Ascending aorta (tissue), 2 donors: Measurements from ENCODE around the gene KRTAP1-4. TPM values are rescaled to one million over a fixed set of nuclear protein-coding genes. Genes with fewer than 3 reads are reported as not detected.

ENCODE experiments used
- DNase-seq, 2 donors: peaks; one replicate each; pipeline ENCODE4 v3.0.0-alpha.2; 2019; ENCODE audit warnings: low spot score in 2 of 2
- H3K27ac ChIP-seq, 2 donors: fragments of 200-600 bp; sonication (generic); one replicate each; pipeline ENCODE4 v1.5.1; 2016 to 2017; ENCODE audit warnings: mild to moderate bottlenecking in 1 of 2
- H3K27me3 ChIP-seq: fragments of 200-600 bp; sonication (generic); one replicate; pipeline ENCODE4 v1.5.1; 2017
- H3K36me3 ChIP-seq, 2 donors: fragments of 200-600 bp; sonication (generic); one replicate each; pipeline ENCODE4 v1.5.1; 2016
- H3K4me1 ChIP-seq, 2 donors: fragments of 200-600 bp; sonication (generic); one replicate each; pipeline ENCODE4 v1.5.1; 2016 to 2017; ENCODE audit warnings: mild to moderate bottlenecking in 1 of 2
- H3K4me3 ChIP-seq, 2 donors: fragments of 200-600 bp; sonication (generic); one replicate each; pipeline ENCODE4 v1.5.1; 2016 to 2017; ENCODE audit warnings: mild to moderate bottlenecking in 1 of 2
- H3K9me3 ChIP-seq, 2 donors: fragments of 200-600 bp; sonication (generic); one replicate each; pipeline ENCODE4 v1.5.1; 2016
- intact Hi-C: fragments of 100-400 bp; cut with DNase I; formaldehyde crosslinking; loops from one replicate; pipeline ENCODE4 v1.15.1; 2023
- total RNA-seq: library from RNA; depleted of rRNA; stranded (reverse); fragments of >200 nt; gene quantifications from one replicate; pipeline ENCODE4 v1.1.0, GENCODE V29; 2016
- TF ChIP-seq, protein P1 (sequence below), 3 experiments: fragments of 200-600 bp in 2 of 3; fragments of 450-650 bp in 1 of 3; sonication (generic) in 2 of 3; IDR thresholded peaks; one replicate each; pipeline ENCODE4 v1.5.1; 2016 to 2019; ENCODE audit warnings: antibody characterized with exemption in 3 of 3, mild to moderate bottlenecking in 1 of 3, moderate library complexity in 1 of 3

KRTAP1-4 gene
- total RNA-seq, 1 donor from 2014 or later: not detected

DNA sequence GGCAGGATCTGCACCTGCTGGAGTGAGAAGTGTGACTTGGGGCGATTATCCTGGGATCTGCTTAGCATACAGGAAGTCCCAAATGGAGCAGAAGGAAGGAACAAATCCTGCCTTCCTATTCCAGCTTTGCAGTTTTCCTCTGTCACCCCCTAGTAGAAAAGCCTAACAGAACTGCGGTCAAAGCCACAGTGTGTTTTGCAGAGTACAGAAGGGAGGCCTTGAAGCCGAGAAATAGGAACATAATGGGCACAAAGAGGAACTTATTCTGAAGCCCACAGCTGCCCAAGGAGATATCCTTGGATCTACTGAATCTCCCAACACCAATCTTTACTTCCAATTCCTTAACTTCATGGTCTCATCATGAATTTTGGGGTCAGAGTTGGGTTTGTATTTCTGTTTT lies 11.5 kb downstream of the KRTAP1-4 start:
- H3K4me3 ChIP-seq: no peak overlapping the region
- H3K27me3 ChIP-seq: no peaks in the 10 kb centered on the region
- H3K9me3 ChIP-seq: no peaks in the 10 kb centered on the region
- no peak overlapping the region for H3K27ac ChIP-seq
- intact Hi-C loops: no loop called here
- H3K36me3 ChIP-seq: no peaks in the 10 kb centered on the region
- no peak for DNase-seq
- TF ChIP-seq, protein P1, sequence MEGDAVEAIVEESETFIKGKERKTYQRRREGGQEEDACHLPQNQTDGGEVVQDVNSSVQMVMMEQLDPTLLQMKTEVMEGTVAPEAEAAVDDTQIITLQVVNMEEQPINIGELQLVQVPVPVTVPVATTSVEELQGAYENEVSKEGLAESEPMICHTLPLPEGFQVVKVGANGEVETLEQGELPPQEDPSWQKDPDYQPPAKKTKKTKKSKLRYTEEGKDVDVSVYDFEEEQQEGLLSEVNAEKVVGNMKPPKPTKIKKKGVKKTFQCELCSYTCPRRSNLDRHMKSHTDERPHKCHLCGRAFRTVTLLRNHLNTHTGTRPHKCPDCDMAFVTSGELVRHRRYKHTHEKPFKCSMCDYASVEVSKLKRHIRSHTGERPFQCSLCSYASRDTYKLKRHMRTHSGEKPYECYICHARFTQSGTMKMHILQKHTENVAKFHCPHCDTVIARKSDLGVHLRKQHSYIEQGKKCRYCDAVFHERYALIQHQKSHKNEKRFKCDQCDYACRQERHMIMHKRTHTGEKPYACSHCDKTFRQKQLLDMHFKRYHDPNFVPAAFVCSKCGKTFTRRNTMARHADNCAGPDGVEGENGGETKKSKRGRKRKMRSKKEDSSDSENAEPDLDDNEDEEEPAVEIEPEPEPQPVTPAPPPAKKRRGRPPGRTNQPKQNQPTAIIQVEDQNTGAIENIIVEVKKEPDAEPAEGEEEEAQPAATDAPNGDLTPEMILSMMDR (IDR thresholded peaks at IDR 0.05): no peak
- no peaks in the 10 kb centered on the region for H3K4me1 ChIP-seq

DNA sequence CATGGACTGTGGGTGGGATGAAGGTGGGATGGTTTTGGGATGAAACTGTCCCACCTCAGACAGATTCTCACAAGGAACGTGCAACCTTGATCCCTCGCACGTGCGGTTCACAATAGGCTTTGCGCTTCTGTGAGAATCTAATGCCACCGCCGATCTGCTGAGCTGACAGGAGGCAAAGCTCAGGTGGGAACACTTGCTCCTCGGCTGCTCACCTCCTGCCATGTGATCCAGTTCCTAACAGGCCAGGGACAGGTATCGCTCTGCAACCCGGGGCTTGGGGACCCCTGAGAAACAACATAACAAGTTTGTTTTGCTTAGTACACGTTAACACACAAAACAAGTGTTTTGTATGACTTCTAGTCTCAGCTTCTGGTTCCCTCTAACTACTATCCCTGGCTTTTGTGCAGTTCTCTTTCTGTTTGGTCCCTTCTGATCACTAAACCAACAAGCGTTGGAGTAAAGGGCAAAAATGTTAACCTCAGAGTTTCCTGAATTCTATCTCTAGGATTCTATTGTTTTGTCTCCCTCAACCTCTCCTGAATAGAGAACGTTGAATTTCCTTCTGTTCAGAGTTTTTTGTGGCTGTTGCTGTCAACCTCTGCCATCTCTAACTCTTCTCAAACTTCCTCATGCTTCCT lies 13.3 kb downstream of the KRTAP1-4 start:
- Histone ChIP-seq H3K27me3 (no peaks in the 10 kb centered on the region), H3K27ac (no peak overlapping the region), H3K9me3 (no peaks in the 10 kb centered on the region), H3K4me3 (no peak overlapping the region), H3K36me3 (no peaks in the 10 kb centered on the region), H3K4me1 (no peaks in the 10 kb centered on the region)
- TF ChIP-seq, protein P1 (IDR thresholded peaks at IDR 0.05): no peak
- intact Hi-C loops: no loop called here
- no peak for DNase-seq

DNA sequence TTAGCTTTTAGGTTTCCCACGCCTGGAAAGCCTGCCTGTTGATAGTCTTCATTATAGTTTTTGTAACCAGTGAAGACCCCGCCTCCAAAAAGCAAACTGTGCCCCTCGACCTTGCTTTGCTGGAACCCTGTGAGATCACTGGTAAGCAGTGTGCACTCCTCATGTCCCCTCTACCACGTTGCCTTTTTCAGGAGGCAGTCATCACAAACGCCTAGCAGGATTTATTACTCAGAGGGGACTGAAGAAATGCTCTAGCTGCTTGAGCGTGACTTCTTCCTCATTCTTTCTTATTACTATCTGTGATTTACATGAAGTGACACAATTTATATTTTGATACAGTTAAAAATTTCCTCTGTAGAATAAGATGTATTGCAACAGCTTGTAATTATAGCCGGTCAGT lies 14.5 kb downstream of the KRTAP1-4 start:
- no peaks in the 10 kb centered on the region for H3K27me3 ChIP-seq
- H3K36me3 ChIP-seq: no peaks in the 10 kb centered on the region
- H3K27ac ChIP-seq: no peak overlapping the region
- intact Hi-C loops: no loop called here
- no peaks in the 10 kb centered on the region for H3K9me3 ChIP-seq
- DNase-seq: no peak
- no peaks in the 10 kb centered on the region for H3K4me1 ChIP-seq
- TF ChIP-seq, protein P1 (IDR thresholded peaks at IDR 0.05): no peak
- no peak overlapping the region for H3K4me3 ChIP-seq

DNA sequence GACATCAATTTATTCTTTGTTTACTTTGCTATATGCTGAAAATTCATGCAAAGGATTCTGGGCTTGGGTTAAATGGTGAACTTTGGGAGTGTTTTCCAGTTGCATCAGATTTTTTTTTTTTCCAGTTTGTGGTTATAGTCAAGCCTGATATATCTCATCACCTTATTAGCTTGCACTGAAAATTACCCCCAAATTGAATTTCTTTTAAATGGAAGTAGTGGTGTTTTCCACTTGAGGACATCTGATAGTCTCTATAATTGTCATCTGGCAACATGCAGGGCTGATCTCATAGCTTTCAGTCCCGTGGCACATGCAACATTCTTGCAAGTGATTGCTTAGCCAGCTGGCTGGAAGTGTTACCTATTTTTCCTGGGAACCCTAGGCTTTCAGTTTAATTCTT lies 16.4 kb downstream of the KRTAP1-4 start:
- no peaks in the 10 kb centered on the region for H3K9me3 ChIP-seq
- intact Hi-C loops: no loop called here
- H3K36me3 ChIP-seq: no peaks in the 10 kb centered on the region
- no peaks in the 10 kb centered on the region for H3K4me1 ChIP-seq
- H3K27ac ChIP-seq: no peak overlapping the region
- DNase-seq: no peak
- TF ChIP-seq, protein P1 (IDR thresholded peaks at IDR 0.05): no peak
- H3K27me3 ChIP-seq: no peaks in the 10 kb centered on the region
- no peak overlapping the region for H3K4me3 ChIP-seq

DNA sequence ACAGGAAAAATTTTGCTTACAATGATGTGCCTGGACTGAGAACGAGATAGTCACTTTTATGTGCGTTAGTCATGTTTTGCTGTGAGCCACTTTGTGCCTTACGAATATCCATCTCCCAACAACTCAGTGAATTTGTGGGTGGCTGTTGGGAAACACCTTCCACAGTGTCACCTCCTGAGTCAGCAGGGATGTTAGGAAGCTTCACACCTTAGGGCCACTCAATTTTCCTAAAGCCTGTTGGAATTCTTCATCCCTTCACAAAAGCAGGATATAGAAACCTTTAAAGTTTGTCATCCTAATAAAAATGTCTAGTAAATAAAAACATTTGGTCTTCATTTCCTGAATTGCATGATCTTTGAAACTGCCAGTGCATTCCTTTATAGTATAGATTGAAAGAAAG lies 16.8 kb downstream of the KRTAP1-4 start:
- no peak overlapping the region for H3K4me3 ChIP-seq
- H3K9me3 ChIP-seq: no peaks in the 10 kb centered on the region
- DNase-seq: no peak
- H3K27ac ChIP-seq: no peak overlapping the region
- H3K36me3 ChIP-seq: no peaks in the 10 kb centered on the region
- TF ChIP-seq, protein P1 (IDR thresholded peaks at IDR 0.05): no peak
- intact Hi-C loops: no loop called here
- H3K27me3 ChIP-seq: no peaks in the 10 kb centered on the region
- H3K4me1 ChIP-seq: no peaks in the 10 kb centered on the region
